HEK293 (cell line): ENCODE results near the gene ASB10.
A peak's percentile ranks its signal among the peaks of the same experiment; 100 is the strongest.

Experiments
- CTCF ChIA-PET: fragments of 350-600 bp; formaldehyde crosslinking; extraction: SDS; loops from one replicate; lab custom pipeline; 2021; ENCODE audit warnings: antibody characterized with exemption; lab: Yijun Ruan, JAX
- POLR2A ChIA-PET: fragments of 300-600 bp; formaldehyde crosslinking; extraction: SDS; loops from one replicate; lab custom pipeline; 2020; ENCODE audit warnings: antibody characterized with exemption, inconsistent platforms; lab: Yijun Ruan, JAX
- H3K27ac ChIP-seq: fragments of 200-500 bp; sonication (Bioruptor generic); 2 replicates; pipeline ENCODE4 v1.5.1; 2014; ENCODE audit warnings: low read depth, low read length, control low read depth, inconsistent platforms; ENCODE audit errors: extremely low read depth
- H3K36me3 ChIP-seq, 2 experiments: fragments of 200-500 bp in 1 of 2; sonication (Bioruptor generic) in 1 of 2; 1 replicate in 1 of 2; 2 replicates in 1 of 2; pipeline ENCODE4 v1.5.1; 2014 to 2017; ENCODE audit warnings: inconsistent platforms in 2 of 2, low read length in 2 of 2; ENCODE audit not compliant: control insufficient read depth in 2 of 2, insufficient read depth in 1 of 2
- H3K4me1 ChIP-seq: fragments of 200-500 bp; sonication (Bioruptor generic); 2 replicates; pipeline ENCODE4 v1.5.1; 2014; ENCODE audit warnings: mild to moderate bottlenecking, low read length, inconsistent platforms; ENCODE audit not compliant: control insufficient read depth, insufficient read depth
- H3K4me3 ChIP-seq: 2 replicates; pipeline ENCODE4 v1.5.1; 2011; ENCODE audit warnings: low read depth, mild to moderate bottlenecking, control low read depth, low read length, moderate library complexity
- H3K9me3 ChIP-seq: fragments of 200-500 bp; sonication (Bioruptor generic); 2 replicates; pipeline ENCODE4 v1.5.1; 2014; ENCODE audit warnings: low read depth, low read length, inconsistent platforms; ENCODE audit not compliant: control insufficient read depth, insufficient read depth
- EGR2 ChIP-seq: fragments of 450-650 bp; formaldehyde crosslinking; IDR thresholded peaks from 2 replicates; pipeline ENCODE4 v1.5.1; 2016; ENCODE audit warnings: low read depth, missing biosample characterization, missing genetic modification characterization
- HOXC10 ChIP-seq: sonication (generic); formaldehyde crosslinking; IDR thresholded peaks from 2 replicates; pipeline ENCODE4 v1.8.1; 2023; ENCODE audit warnings: mild to moderate bottlenecking, missing genetic modification reagents
- HOXD13 ChIP-seq: sonication (generic); formaldehyde crosslinking; IDR thresholded peaks from 2 replicates; pipeline ENCODE4 v1.8.0; 2022; ENCODE audit warnings: missing genetic modification reagents, borderline replicate concordance
- KLF1 ChIP-seq: fragments of 450-650 bp; formaldehyde crosslinking; IDR thresholded peaks from 2 replicates; pipeline ENCODE4 v1.5.1; 2016; ENCODE audit warnings: missing biosample characterization, missing genetic modification characterization
- KLF10 ChIP-seq: fragments of 450-650 bp; IDR thresholded peaks from 2 replicates; pipeline ENCODE4 v1.5.1; 2018; ENCODE audit warnings: missing biosample characterization, mild to moderate bottlenecking, missing genetic modification characterization
- OVOL3 ChIP-seq: fragments of 450-650 bp; formaldehyde crosslinking; IDR thresholded peaks from 2 replicates; pipeline ENCODE4 v1.5.1; 2016; ENCODE audit warnings: missing biosample characterization, missing genetic modification characterization
- SP3 ChIP-seq: fragments of 450-650 bp; formaldehyde crosslinking; IDR thresholded peaks from 2 replicates; pipeline ENCODE4 v1.5.1; 2016; ENCODE audit warnings: missing biosample characterization, missing genetic modification characterization
- SP7 ChIP-seq: fragments of 450-650 bp; formaldehyde crosslinking; IDR thresholded peaks from 2 replicates; pipeline ENCODE4 v1.5.1; 2016; ENCODE audit warnings: missing biosample characterization, missing genetic modification characterization
- YY1 ChIP-seq: fragments of 450-650 bp; formaldehyde crosslinking; IDR thresholded peaks from 2 replicates; pipeline ENCODE4 v1.5.1; 2018; ENCODE audit warnings: missing biosample characterization, missing genetic modification characterization
- ZFP41 ChIP-seq: fragments of 450-650 bp; formaldehyde crosslinking; IDR thresholded peaks from 2 replicates; pipeline ENCODE4 v1.5.1; 2016; ENCODE audit warnings: missing biosample characterization, missing genetic modification characterization, borderline replicate concordance
- ZNF133 ChIP-seq: fragments of 450-650 bp; formaldehyde crosslinking; IDR thresholded peaks from 2 replicates; pipeline ENCODE4 v1.5.1; 2016; ENCODE audit warnings: missing biosample characterization, missing genetic modification characterization
- ZNF211 ChIP-seq: fragments of 450-650 bp; formaldehyde crosslinking; IDR thresholded peaks from 2 replicates; pipeline ENCODE4 v1.5.1; 2016; ENCODE audit warnings: low read depth, missing biosample characterization, missing genetic modification characterization
- ZNF266 ChIP-seq: fragments of 450-650 bp; formaldehyde crosslinking; IDR thresholded peaks from 2 replicates; pipeline ENCODE4 v1.5.1; 2016; ENCODE audit warnings: missing biosample characterization, missing genetic modification characterization, low read depth
- ZNF302 ChIP-seq: fragments of 450-650 bp; formaldehyde crosslinking; IDR thresholded peaks from 2 replicates; pipeline ENCODE4 v1.5.1; 2016; ENCODE audit warnings: missing biosample characterization, missing genetic modification characterization, low read depth
- ZNF311 ChIP-seq: fragments of 450-650 bp; formaldehyde crosslinking; IDR thresholded peaks from 2 replicates; pipeline ENCODE4 v1.5.1; 2017; ENCODE audit warnings: missing biosample characterization, missing genetic modification characterization, borderline replicate concordance
- ZNF335 ChIP-seq: fragments of 450-650 bp; formaldehyde crosslinking; conservative IDR thresholded peaks from 2 replicates; pipeline ENCODE4 v1.5.1; 2016; ENCODE audit warnings: missing biosample characterization, missing genetic modification characterization
- ZNF416 ChIP-seq: fragments of 450-650 bp; formaldehyde crosslinking; IDR thresholded peaks from 2 replicates; pipeline ENCODE4 v1.5.1; 2016; ENCODE audit warnings: missing biosample characterization, missing genetic modification characterization
- ZNF473 ChIP-seq: fragments of 450-650 bp; formaldehyde crosslinking; IDR thresholded peaks from 2 replicates; pipeline ENCODE4 v1.5.1; 2017; ENCODE audit warnings: missing biosample characterization, missing genetic modification characterization
- ZNF544 ChIP-seq: fragments of 450-650 bp; formaldehyde crosslinking; IDR thresholded peaks from 2 replicates; pipeline ENCODE4 v1.5.0; 2017; ENCODE audit warnings: missing biosample characterization, missing genetic modification characterization
- ZNF610 ChIP-seq: fragments of 450-650 bp; formaldehyde crosslinking; IDR thresholded peaks from 2 replicates; pipeline ENCODE4 v1.5.1; 2016; ENCODE audit warnings: missing biosample characterization, missing genetic modification characterization, borderline replicate concordance
- ZNF76 ChIP-seq: fragments of 450-650 bp; formaldehyde crosslinking; IDR thresholded peaks from 2 replicates; pipeline ENCODE4; 2016; ENCODE audit warnings: low read depth, missing biosample characterization, missing genetic modification characterization, borderline replicate concordance
- ZNF768 ChIP-seq: fragments of 450-650 bp; formaldehyde crosslinking; IDR thresholded peaks from 2 replicates; pipeline ENCODE4 v1.5.1; 2018; ENCODE audit warnings: missing biosample characterization, mild to moderate bottlenecking, missing genetic modification characterization
- ZNF785 ChIP-seq: fragments of 450-650 bp; formaldehyde crosslinking; IDR thresholded peaks from 2 replicates; pipeline ENCODE4 v1.5.1; 2016; ENCODE audit warnings: missing biosample characterization, missing genetic modification characterization
- ZSCAN30 ChIP-seq: fragments of 450-650 bp; IDR thresholded peaks from 2 replicates; pipeline ENCODE4 v1.5.1; 2018; ENCODE audit warnings: missing biosample characterization, mild to moderate bottlenecking, missing genetic modification characterization, moderate library complexity
- TF ChIP-seq, protein P1 (sequence below): fragments of 450-650 bp; formaldehyde crosslinking; IDR thresholded peaks from 2 replicates; pipeline ENCODE4 v1.5.1; 2016; ENCODE audit warnings: missing biosample characterization, missing genetic modification characterization
- TF ChIP-seq, protein P2 (sequence below): fragments of 450-650 bp; formaldehyde crosslinking; IDR thresholded peaks from 2 replicates; pipeline ENCODE4 v1.5.1; 2016; ENCODE audit warnings: missing biosample characterization, missing genetic modification characterization

ASB10 gene

GRCh38 chr7:151218170-151218569 is 31.1 kb upstream of the ASB10 start:
- Histone ChIP-seq H3K27ac (no peak overlapping the region), H3K4me1 (no peaks in the 10 kb centered on the region), H3K36me3 (peaks cover 18 to 96% of the 10 kb centered on the region in 2 experiments; a peak in 2 of 3 replicates), H3K4me3 (no peak overlapping the region), H3K9me3 (no peaks in the 10 kb centered on the region)
- ChIA-PET POLR2A (interaction anchor here (1.5 to 1.7 kb wide), 2 partner anchors 9 to 15 kb away, joined by 4 to 5 read pairs; partner anchors contain the start of genes ABCF2 and CHPF2), CTCF (interaction anchor here (1.0 kb wide), 1 partner anchor 132 kb away, joined by 3 read pairs; no protein-coding TSS in a partner anchor)
- TF ChIP-seq ZFP41: no peak
- TF ChIP-seq EGR2 (tag by site-specific recombination): peak; percentile 57
- no peak for TF ChIP-seq HOXC10
- peak; percentile 79 for TF ChIP-seq KLF1 (tag by site-specific recombination)
- TF ChIP-seq HOXD13: no peak
- no peak for TF ChIP-seq KLF10 (tag by site-specific recombination)

DNA sequence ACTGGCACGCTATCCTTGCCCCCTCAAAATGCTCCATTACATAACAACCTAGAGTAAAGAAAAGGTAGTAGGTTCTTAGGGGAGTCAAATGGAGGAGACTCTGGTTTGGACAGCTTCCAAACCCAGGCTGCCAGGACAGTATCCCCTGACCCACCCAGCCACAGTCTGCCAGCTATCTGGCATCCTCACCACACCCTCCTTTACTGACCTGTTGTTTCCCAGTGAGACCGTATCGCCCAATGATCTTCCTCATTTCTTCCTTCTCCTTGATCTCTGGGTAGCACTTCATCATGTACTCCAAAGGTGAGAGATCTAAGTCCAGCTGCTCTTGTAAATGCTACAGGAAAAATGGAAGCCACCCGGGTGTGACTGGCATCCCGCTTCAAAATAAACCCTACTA is 28.3 kb upstream of the ASB10 start:
- Histone ChIP-seq H3K9me3 (no peaks in the 10 kb centered on the region), H3K4me3 (no peak overlapping the region), H3K4me1 (no peaks in the 10 kb centered on the region), H3K27ac (no peak overlapping the region), H3K36me3 (peaks cover 15 to 89% of the 10 kb centered on the region in 2 experiments; a peak in 2 of 3 replicates)
- no peak for TF ChIP-seq ZNF416
- no peak for TF ChIP-seq ZNF311 (tag by site-specific recombination)
- TF ChIP-seq ZSCAN30 (tag by site-specific recombination): no peak
- TF ChIP-seq, protein P1, sequence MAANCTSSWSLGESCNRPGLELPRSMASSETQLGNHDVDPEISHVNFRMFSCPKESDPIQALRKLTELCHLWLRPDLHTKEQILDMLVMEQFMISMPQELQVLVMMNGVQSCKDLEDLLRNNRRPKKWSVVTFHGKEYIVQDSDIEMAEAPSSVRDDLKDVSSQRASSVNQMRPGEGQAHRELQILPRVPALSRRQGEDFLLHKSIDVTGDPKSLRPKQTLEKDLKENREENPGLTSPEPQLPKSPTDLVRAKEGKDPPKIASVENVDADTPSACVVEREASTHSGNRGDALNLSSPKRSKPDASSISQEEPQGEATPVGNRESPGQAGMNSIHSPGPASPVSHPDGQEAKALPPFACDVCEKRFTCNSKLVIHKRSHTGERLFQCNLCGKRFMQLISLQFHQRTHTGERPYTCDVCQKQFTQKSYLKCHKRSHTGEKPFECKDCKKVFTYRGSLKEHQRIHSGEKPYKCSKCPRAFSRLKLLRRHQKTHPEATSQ (tag by site-specific recombination): no peak
- no peak for TF ChIP-seq ZNF211
- no peak for TF ChIP-seq ZNF302 (tag by site-specific recombination)
- no peak for TF ChIP-seq ZNF266 (tag by site-specific recombination)
- TF ChIP-seq ZNF76 (tag by site-specific recombination): no peak
- ChIA-PET CTCF (interaction anchor here (0.6 kb wide), 1 partner anchor 58 kb away, joined by 3 read pairs; no protein-coding TSS in a partner anchor), POLR2A (interaction anchor here (1.1 kb wide), 1 partner anchor 10 kb away, joined by 3 read pairs; no protein-coding TSS in a partner anchor)

GRCh38 chr7:151213826-151214225 is 26.8 kb upstream of the ASB10 start:
- Histone ChIP-seq H3K9me3 (no peaks in the 10 kb centered on the region), H3K27ac (no peak overlapping the region)
- TF ChIP-seq SP3 (no peak), ZNF473 (tag by site-specific recombination) (no peak), ZNF335 (tag by site-specific recombination) (no peak), ZNF610 (no peak), ZNF544 (tag by site-specific recombination) (no peak), ZNF768 (tag by site-specific recombination) (no peak), SP7 (no peak), ZNF785 (no peak), ZNF133 (no peak), OVOL3 (no peak), YY1 (tag by site-specific recombination) (no peak)
- TF ChIP-seq, protein P2, sequence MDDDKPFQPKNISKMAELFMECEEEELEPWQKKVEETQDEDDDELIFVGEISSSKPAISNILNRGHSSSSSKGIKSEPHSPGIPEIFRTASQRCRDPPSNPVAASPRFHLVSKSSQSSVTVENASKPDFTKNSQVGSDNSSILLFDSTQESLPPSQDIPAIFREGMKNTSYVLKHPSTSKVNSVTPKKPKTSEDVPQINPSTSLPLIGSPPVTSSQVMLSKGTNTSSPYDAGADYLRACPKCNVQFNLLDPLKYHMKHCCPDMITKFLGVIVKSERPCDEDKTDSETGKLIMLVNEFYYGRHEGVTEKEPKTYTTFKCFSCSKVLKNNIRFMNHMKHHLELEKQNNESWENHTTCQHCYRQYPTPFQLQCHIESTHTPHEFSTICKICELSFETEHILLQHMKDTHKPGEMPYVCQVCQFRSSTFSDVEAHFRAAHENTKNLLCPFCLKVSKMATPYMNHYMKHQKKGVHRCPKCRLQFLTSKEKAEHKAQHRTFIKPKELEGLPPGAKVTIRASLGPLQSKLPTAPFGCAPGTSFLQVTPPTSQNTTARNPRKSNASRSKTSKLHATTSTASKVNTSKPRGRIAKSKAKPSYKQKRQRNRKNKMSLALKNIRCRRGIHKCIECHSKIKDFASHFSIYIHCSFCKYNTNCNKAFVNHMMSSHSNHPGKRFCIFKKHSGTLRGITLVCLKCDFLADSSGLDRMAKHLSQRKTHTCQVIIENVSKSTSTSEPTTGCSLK: no peak
- TF ChIP-seq, all 188 proteins: peak for 0
- H3K4me1 ChIP-seq: no peaks in the 10 kb centered on the region
- H3K36me3 ChIP-seq: peaks cover 15 to 75% of the 10 kb centered on the region in 2 experiments; a peak in 2 of 3 replicates
- no peak overlapping the region for H3K4me3 ChIP-seq
- ChIA-PET CTCF (interaction anchor here (1.2 kb wide), 1 partner anchor 30 kb away, joined by 4 read pairs; no protein-coding TSS in a partner anchor), POLR2A (interaction anchor here (1.3 to 1.8 kb wide), 2 partner anchors 9 to 13 kb away, joined by 5 to 7 read pairs; partner anchors contain the start of gene ABCF2)
